ENCODE measurements around the gene CA5A. TPM values are rescaled to one million over a fixed set of nuclear protein-coding genes. Genes with fewer than 3 reads are reported as not detected.

The CA5A gene
- total and polyA plus RNA-seq, 5 donors = not detected

- ATAC-seq (peak in 1 of 2 donors; percentile 3), DNase-seq (peak; percentile 61 to 87 (median 86))
- Histone ChIP-seq H3K27me3 (ENCODE audit: control insufficient read depth, insufficient read depth) (no peaks in the 10 kb centered on the region), H3K4me3 (ENCODE audit: low read length) (no peak overlapping the region), H3K9me3 (ENCODE audit: control insufficient read depth, low read length) (no peaks in the 10 kb centered on the region), H3K27ac (ENCODE audit: low read length) (no peak overlapping the region), H3K4me1 (ENCODE audit: control insufficient read depth, insufficient read depth, low read length) (peaks cover 5% of the 10 kb centered on the region)
- WGBS = 53% methylated on average over 25 of the region's 25 CpGs
- intact Hi-C loops (cut with DNase I) = no loop called here
Observed at GRCh38 chr16:87850009-87851006, 86.0 kb downstream of the CA5A start.

DNA sequence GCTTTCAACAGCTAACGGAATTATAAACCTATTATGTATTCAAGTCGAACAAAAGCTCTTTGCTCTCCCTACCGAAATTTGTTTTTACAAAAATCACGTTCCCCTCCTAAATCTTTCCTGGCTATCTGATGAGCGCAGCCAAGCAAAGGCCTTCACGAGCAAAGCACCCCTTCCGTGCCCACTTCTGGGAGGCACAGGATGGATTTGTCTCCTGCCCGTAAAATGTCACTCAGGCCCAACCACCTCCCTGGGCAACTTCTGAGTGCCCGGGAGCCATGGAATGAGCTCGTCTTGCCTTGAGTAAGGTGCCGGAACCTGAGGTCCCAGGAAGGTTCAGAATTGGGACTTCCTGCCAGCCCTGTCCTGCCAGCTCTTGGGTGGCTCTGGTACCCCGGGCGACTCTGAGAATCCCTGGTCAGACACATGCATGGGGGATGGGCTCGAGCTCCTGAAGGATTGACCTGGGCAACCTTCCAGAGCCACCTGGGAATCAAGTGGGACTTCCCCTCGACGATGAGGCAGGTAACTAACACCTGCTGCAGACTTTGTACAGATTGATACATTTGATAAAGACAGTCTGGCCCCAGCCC lies 86.8 kb downstream of the CA5A start:
- WGBS = 81% methylated on average over 16 of the region's 16 CpGs
- Histone ChIP-seq H3K4me1 (ENCODE audit: control insufficient read depth, insufficient read depth, low read length) (peaks cover 5% of the 10 kb centered on the region), H3K9me3 (ENCODE audit: control insufficient read depth, low read length) (no peaks in the 10 kb centered on the region), H3K4me3 (ENCODE audit: low read length) (no peak overlapping the region), H3K27me3 (ENCODE audit: control insufficient read depth, insufficient read depth) (no peaks in the 10 kb centered on the region), H3K27ac (ENCODE audit: low read length) (no peak overlapping the region)
- intact Hi-C loops (cut with DNase I) = no loop called here
- DNase-seq (no peak), ATAC-seq (no peak)

DNA sequence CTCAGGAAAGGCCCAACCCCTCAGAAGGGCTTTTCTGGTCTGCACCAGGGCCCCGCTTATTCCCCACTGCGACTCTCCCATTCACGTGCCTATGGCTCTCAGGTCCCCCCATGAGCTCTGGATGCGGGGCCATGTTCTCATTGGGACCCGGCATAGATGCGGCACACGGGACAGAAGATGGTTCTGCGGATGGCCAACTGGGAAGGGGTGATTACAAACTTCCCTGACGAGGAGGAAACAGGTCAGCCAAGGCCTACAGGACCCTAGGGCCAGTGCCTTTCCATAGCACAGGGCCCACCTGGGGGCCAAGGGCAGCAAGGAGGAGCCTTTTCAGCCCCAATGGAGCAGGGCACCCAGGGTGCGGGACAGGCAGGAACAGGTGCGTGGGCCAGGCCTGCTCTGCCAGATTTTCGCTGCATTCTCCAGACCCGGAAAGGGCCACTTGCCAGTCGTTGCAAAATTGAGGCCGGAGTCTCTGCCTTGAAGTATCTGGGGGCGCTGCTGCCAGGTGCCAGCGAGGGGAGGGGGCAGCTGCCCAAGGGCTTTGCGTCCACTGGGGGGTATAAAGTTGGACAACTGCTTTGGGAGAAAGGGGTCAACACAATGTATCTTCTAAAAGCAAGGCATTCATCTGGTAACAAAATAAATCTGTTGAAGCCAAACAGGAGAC lies 87.5 kb downstream of the CA5A start:
- DNase-seq (no peak), ATAC-seq (no peak)
- peaks cover 5% of the 10 kb centered on the region for H3K4me1 ChIP-seq (ENCODE audit: control insufficient read depth, insufficient read depth, low read length)
- WGBS = 86% methylated on average over 18 of the region's 18 CpGs
- H3K4me3 ChIP-seq (ENCODE audit: low read length) = no peak overlapping the region
- H3K27ac ChIP-seq (ENCODE audit: low read length) = no peak overlapping the region
- no peaks in the 10 kb centered on the region for H3K9me3 ChIP-seq (ENCODE audit: control insufficient read depth, low read length)
- no peaks in the 10 kb centered on the region for H3K27me3 ChIP-seq (ENCODE audit: control insufficient read depth, insufficient read depth)
- intact Hi-C loops (cut with DNase I) = no loop called here

DNA sequence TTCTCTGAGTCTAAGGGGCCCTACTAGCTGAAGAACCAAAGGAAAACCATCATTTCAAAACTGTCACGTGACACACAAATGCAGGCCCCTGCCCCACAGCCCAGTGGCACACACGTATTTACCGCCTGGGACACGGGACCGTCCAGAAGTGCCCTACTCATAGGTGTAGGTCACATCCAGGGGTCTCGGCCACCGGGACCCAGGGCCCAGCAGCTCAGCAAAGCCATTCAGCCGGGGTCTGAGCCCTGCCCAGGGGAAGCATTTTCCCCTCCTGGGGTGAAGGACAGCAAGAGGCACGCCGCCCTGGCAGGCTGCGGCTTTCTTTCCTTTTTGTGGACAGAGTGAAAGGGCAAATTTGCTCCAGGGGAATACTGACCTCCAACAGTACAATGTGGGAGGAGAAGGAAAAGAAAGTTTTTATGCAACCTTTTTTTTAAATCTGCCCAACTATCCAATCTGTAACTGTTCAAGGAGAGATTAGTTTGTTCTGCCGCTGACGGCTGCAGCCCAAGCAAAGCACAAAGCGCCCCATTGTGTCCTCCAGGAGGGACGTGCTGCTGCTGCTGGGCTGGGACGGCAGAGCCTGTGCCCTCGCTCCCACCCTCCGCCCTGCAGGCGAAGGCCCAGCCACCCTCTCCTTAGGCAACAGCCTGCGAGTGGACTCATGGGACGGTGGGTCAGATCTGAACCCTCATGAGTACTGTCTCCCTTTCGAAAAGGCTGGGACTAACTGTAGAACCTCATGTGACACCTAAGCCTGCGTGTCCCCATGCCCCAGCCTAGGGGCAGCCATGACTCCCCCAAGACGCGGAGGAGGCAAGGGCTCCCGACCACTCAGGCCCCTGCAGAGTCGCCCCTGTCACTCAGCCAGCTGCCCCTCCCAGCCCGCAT lies 88.3 kb downstream of the CA5A start:
- peak; percentile 36 to 74 for ATAC-seq
- WGBS = 75% methylated on average over 28 of the region's 28 CpGs
- Histone ChIP-seq H3K4me1 (ENCODE audit: control insufficient read depth, insufficient read depth, low read length) (peaks cover 2% of the 10 kb centered on the region), H3K27me3 (ENCODE audit: control insufficient read depth, insufficient read depth) (no peaks in the 10 kb centered on the region), H3K9me3 (ENCODE audit: control insufficient read depth, low read length) (no peaks in the 10 kb centered on the region), H3K27ac (ENCODE audit: low read length) (peak overlapping the region; percentile 31), H3K4me3 (ENCODE audit: low read length) (no peak overlapping the region)
- DNase-seq = peak; percentile 80 to 88 (median 85)
- intact Hi-C loops (cut with DNase I) = no loop called here

DNA sequence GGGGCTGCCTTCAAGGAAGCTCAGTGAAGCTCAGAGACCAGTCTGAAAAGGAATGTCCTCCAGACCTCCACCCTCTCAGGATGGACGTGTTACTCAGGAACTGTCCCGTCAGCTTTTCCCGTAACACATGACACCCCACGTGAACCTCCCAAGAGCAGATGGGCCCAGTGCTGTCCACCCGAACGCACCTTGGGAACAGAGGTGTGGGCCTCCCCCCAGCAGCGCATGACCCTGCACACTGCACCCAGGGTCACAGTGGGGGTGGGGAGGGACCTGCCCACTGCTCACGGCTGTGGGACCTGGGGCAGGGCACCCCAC lies 88.9 kb downstream of the CA5A start:
- ATAC-seq (no peak), DNase-seq (no peak)
- peaks cover 2% of the 10 kb centered on the region for H3K4me1 ChIP-seq (ENCODE audit: control insufficient read depth, insufficient read depth, low read length)
- intact Hi-C loops (cut with DNase I) = no loop called here
- H3K9me3 ChIP-seq (ENCODE audit: control insufficient read depth, low read length) = no peaks in the 10 kb centered on the region
- H3K27ac ChIP-seq (ENCODE audit: low read length) = no peak overlapping the region
- H3K4me3 ChIP-seq (ENCODE audit: low read length) = no peak overlapping the region
- WGBS = 82% methylated on average over 8 of the region's 8 CpGs
- H3K27me3 ChIP-seq (ENCODE audit: control insufficient read depth, insufficient read depth) = no peaks in the 10 kb centered on the region

- 87% methylated on average over 25 of the region's 25 CpGs for WGBS
- no peak overlapping the region for H3K4me3 ChIP-seq (ENCODE audit: low read length)
- intact Hi-C loops (cut with DNase I) = no loop called here
- H3K4me1 ChIP-seq (ENCODE audit: control insufficient read depth, insufficient read depth, low read length) = peaks cover 2% of the 10 kb centered on the region
- no peak for ATAC-seq
- no peak overlapping the region for H3K27ac ChIP-seq (ENCODE audit: low read length)
- no peak for DNase-seq
- H3K9me3 ChIP-seq (ENCODE audit: control insufficient read depth, low read length) = no peaks in the 10 kb centered on the region
- no peaks in the 10 kb centered on the region for H3K27me3 ChIP-seq (ENCODE audit: control insufficient read depth, insufficient read depth)
Observed at GRCh38 chr16:87846705-87847466, 89.4 kb downstream of the CA5A start.

DNA sequence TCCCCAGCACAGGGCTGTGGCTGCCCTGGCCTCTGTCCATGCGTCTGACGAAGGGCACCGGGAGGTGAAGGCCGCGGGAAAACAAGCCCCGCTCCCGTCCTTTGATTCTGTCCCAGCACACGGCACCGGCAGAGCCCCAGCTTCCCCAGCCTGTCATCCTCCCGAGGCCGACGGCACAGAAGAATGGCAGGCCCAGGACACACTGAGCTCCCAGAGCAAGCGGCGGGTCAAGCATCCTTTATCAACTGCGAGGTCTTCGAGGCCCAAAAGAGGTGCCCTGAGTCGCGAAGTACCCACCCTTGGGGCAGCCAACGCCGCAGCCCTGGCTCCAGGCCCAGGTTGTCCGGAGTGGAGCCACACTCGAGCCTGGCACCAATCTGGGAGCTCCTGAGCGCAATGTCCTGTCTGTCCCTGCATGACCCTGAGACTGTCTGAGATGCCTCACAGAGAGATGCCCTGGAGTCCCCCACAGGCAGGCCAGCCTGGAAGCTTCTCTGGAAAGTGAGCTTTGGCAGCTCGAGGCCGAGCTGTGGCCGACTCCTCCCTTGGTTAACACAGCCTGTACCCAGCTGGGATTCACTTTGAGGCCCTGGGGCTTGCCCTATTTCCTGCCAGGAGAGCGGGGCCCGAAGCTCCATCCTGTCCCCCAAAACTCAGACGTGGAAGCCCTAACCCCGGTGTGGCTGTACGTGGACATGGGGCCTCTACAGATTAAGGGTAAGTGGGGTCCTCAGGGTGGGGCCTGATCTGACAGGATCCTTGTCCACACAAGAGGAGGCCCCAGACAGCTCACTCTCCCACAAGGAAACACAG lies 90.3 kb downstream of the CA5A start:
- Histone ChIP-seq H3K4me3 (ENCODE audit: low read length) (no peak overlapping the region), H3K4me1 (ENCODE audit: control insufficient read depth, insufficient read depth, low read length) (peaks cover 2% of the 10 kb centered on the region), H3K27ac (ENCODE audit: low read length) (no peak overlapping the region), H3K9me3 (ENCODE audit: control insufficient read depth, low read length) (no peaks in the 10 kb centered on the region), H3K27me3 (ENCODE audit: control insufficient read depth, insufficient read depth) (no peaks in the 10 kb centered on the region)
- peak in 2 of 3 donors; percentile 74 to 80 for DNase-seq
- intact Hi-C loops (cut with DNase I) = no loop called here
- 68% methylated on average over 31 of the region's 31 CpGs for WGBS
- peak; percentile 12 to 47 for ATAC-seq

DNA sequence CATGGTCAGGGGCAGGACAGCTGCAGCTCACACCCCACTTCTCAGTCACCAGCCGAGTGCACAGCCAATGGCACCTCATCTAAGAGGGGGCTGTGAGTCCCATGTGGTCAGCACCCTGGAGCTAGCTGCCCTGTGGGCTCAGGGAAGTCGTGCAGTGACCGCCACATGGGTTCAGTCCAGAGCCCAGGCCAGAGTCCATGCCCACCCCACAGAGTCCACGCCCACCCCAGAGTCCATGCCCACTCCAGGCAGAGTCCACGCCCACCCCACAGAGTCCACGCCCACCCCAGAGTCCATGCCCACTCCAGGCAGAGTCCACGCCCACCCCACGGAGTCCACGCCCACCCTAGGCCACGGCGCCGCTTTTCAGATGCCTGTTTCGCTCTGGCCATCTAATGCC lies 91.1 kb downstream of the CA5A start:
- no peaks in the 10 kb centered on the region for H3K9me3 ChIP-seq (ENCODE audit: control insufficient read depth, low read length)
- H3K4me3 ChIP-seq (ENCODE audit: low read length) = no peak overlapping the region
- no peaks in the 10 kb centered on the region for H3K27me3 ChIP-seq (ENCODE audit: control insufficient read depth, insufficient read depth)
- intact Hi-C loops (cut with DNase I) = no loop called here
- no peak for ATAC-seq
- 95% methylated on average over 13 of the region's 13 CpGs for WGBS
- peaks cover 1% of the 10 kb centered on the region for H3K4me1 ChIP-seq (ENCODE audit: control insufficient read depth, insufficient read depth, low read length)
- no peak for DNase-seq
- no peak overlapping the region for H3K27ac ChIP-seq (ENCODE audit: low read length)

DNA sequence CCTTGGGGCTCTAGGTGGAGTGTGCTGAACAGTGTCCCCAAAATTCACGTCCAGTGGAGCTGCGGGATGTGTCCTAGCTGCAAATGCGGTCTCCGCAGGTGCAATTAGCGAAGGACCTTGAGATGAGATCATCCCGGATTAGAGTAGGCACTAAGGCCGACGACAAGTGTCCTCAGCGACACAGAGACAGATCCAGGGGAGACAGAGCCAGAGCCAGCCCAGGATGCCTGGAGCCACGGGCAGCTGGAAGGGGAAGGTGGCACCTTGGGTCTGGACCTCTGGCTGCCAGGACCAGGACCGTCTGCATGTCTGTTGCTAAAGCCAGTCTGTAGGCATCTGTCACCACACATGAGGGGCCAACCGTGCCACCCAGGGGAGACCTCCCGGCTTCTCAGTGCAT lies 91.5 kb downstream of the CA5A start:
- DNase-seq (no peak), ATAC-seq (no peak)
- intact Hi-C loops (cut with DNase I) = no loop called here
- Histone ChIP-seq H3K27me3 (ENCODE audit: control insufficient read depth, insufficient read depth) (no peaks in the 10 kb centered on the region), H3K9me3 (ENCODE audit: control insufficient read depth, low read length) (no peaks in the 10 kb centered on the region), H3K4me1 (ENCODE audit: control insufficient read depth, insufficient read depth, low read length) (no peaks in the 10 kb centered on the region), H3K4me3 (ENCODE audit: low read length) (no peak overlapping the region), H3K27ac (ENCODE audit: low read length) (no peak overlapping the region)
- WGBS = 89% methylated on average over 13 of the region's 13 CpGs

All from right cardiac atrium (tissue), 5 donors.